ENCODE data around the gene TANC1.

DNA sequence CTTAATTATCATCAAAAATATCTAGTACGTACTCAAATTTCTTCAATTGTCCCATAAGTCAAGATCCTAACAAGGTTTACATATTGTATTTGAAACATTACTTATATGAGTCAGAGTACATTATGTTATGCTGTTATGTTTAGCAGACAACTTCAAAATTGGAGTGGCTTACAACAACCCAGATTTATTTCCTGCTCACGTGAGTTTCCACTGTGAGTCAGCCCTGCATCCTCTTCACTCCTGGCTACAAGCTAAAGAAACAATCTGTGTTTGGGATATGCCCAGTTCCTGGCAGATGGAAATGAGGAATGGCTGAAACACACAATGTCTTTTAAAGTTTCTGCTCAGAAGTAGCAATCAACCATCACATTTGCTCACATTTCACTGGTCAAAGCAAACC is 31.5 kb upstream of the TANC1 start:
- TF ChIP-seq POLR2A (IDR thresholded peaks at IDR 0.05) = no peak
- TF ChIP-seq CTCF (IDR thresholded peaks at IDR 0.05) = no peak
- no peak for TF ChIP-seq EP300 (IDR thresholded peaks at IDR 0.05; ENCODE audit: low read depth)

Data from transverse colon (tissue), 3 donors.